Activated CD8-positive, alpha-beta T cell treated with anti-CD3 and anti-CD28 coated beads, Interleukin-2, amount 10 ng/mL, durations not matched to agents 7 days and 5 days (primary cell): ENCODE data around the gene AKAP3. TPM values are rescaled to one million over a fixed set of nuclear protein-coding genes. Genes with fewer than 3 reads are reported as not detected.

ENCODE experiments used
- ATAC-seq: fragments of 150-1000 bp; cut with Tn5 transposase; one replicate; pipeline ENCODE4 v1.10.0; 2021; ENCODE audit warnings: moderate library complexity
- CTCF ChIA-PET: fragments of 350-600 bp; sonication (Branson Sonifier 250); formaldehyde crosslinking; loops from one replicate; lab custom pipeline; 2021; ENCODE audit warnings: antibody characterized with exemption; lab: Charles Lee
- POLR2A ChIA-PET: fragments of 350-600 bp; sonication (Branson Sonifier 250); formaldehyde crosslinking; loops from one replicate; lab custom pipeline; 2021; ENCODE audit warnings: antibody characterized with exemption; lab: Charles Lee
- DNase-seq: peaks from one replicate; pipeline ENCODE4 v3.0.0-alpha.2; 2020
- H3K27ac Mint-ChIP-seq: one replicate; pipeline ENCODE4 v1.8.0; 2021; ENCODE audit warnings: mild to moderate bottlenecking, mixed read lengths
- H3K27me3 Mint-ChIP-seq: one replicate; pipeline ENCODE4 v1.8.0; 2021; ENCODE audit warnings: low read depth, mixed read lengths
- H3K36me3 Mint-ChIP-seq: one replicate; pipeline ENCODE4 v1.8.0; 2021; ENCODE audit warnings: low read depth, mixed read lengths
- H3K4me1 Mint-ChIP-seq: one replicate; pipeline ENCODE4 v1.8.0; 2021; ENCODE audit warnings: low read depth, mixed read lengths
- H3K4me3 Mint-ChIP-seq: one replicate; pipeline ENCODE4 v1.8.0; 2021; ENCODE audit warnings: mild to moderate bottlenecking, mixed read lengths
- H3K9me3 Mint-ChIP-seq: one replicate; pipeline ENCODE4 v1.8.0; 2022; ENCODE audit warnings: mixed read lengths; ENCODE audit not compliant: insufficient read depth
- total RNA-seq, 2 experiments: library from RNA; stranded (reverse); gene quantifications; one replicate each; pipeline ENCODE4 v1.2.3, GENCODE V29; 2021

The AKAP3 gene
- total RNA-seq, 2 experiments from 2014 or later = 2.6 to 2.8 TPM

DNA sequence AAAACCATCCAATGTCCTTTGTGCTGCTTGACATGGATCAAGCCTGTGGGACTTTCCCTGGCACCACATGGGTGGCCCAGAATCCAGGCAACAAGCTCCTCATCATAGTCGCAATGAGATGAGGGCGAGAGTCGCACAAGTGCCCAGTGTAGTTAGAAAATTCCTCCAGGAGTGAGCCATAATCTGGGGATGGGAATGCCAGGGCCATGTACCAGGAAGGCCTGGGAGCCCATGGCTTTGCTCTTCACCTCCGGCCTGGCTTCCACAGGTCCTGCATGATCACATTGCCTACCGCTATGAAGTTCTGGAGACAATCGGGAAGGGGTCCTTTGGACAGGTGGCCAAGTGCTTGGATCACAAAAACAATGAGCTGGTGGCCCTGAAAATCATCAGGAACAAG lies 53.0 kb downstream of the AKAP3 start:
- H3K36me3 Mint-ChIP-seq = no peaks in the 10 kb centered on the region
- ATAC-seq (no peak), DNase-seq (no peak)
- POLR2A ChIA-PET = no interaction called here
- H3K27me3 Mint-ChIP-seq = peaks cover 3% of the 10 kb centered on the region
- CTCF ChIA-PET = interaction anchor here (1.1 kb wide), 1 partner anchor 9 kb away, joined by 6 read pairs; no protein-coding TSS in a partner anchor
- no peaks in the 10 kb centered on the region for H3K9me3 Mint-ChIP-seq
- no peaks in the 10 kb centered on the region for H3K4me1 Mint-ChIP-seq
- H3K27ac Mint-ChIP-seq = no peak overlapping the region
- no peak overlapping the region for H3K4me3 Mint-ChIP-seq

DNA sequence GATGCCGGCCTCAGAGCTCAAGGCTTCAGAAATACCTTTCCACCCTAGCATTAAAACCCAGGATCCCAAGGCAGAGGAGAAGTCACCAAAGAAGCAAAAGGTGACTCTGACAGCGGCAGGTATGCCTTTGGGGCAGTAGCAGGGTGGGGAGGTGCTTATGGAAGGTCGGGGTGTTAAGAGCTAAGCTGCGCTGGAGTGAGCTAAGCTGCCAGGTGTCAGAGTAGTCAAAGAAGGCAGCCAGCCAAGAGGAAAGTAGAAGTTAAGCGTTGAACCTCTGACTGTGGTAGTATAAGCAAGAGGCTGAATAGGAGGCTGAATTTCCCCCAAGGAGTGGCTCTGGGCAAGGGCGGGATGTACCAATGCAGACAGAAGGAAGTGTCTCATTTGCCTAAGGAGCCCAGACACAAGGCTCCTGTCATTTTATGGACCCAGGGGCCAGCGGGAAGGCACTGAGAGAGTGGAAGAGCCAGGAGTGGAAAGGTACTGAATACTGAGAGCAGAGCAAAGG lies 57.6 kb downstream of the AKAP3 start:
- H3K27me3 Mint-ChIP-seq = peaks cover 4% of the 10 kb centered on the region
- no peak for ATAC-seq
- DNase-seq = no peak
- H3K27ac Mint-ChIP-seq = no peak overlapping the region
- H3K4me3 Mint-ChIP-seq = no peak overlapping the region
- CTCF ChIA-PET = interaction anchor here (0.6 to 1.5 kb wide), 2 partner anchors 10 to 127 kb away, joined by 3 to 5 read pairs; no protein-coding TSS in a partner anchor
- H3K9me3 Mint-ChIP-seq = no peaks in the 10 kb centered on the region
- POLR2A ChIA-PET = interaction anchor here (0.6 kb wide), 1 partner anchor 57 kb away, joined by 3 read pairs; the partner anchor contains the start of genes AKAP3 and NDUFA9
- H3K4me1 Mint-ChIP-seq = no peaks in the 10 kb centered on the region
- H3K36me3 Mint-ChIP-seq = no peaks in the 10 kb centered on the region

- H3K27me3 Mint-ChIP-seq = peaks cover 4% of the 10 kb centered on the region
- ATAC-seq (no peak), DNase-seq (no peak)
- H3K4me3 Mint-ChIP-seq = no peak overlapping the region
- ChIA-PET POLR2A (no interaction called here), CTCF (interaction anchor here (1.1 to 1.5 kb wide), 2 partner anchors 12 to 15 kb away, joined by 4 to 5 read pairs; no protein-coding TSS in a partner anchor)
- H3K27ac Mint-ChIP-seq = no peak overlapping the region
- no peaks in the 10 kb centered on the region for H3K4me1 Mint-ChIP-seq
- H3K9me3 Mint-ChIP-seq = no peaks in the 10 kb centered on the region
- H3K36me3 Mint-ChIP-seq = no peaks in the 10 kb centered on the region
Measured at GRCh38 chr12:4589941-4590340, 58.9 kb downstream of the AKAP3 start.

DNA sequence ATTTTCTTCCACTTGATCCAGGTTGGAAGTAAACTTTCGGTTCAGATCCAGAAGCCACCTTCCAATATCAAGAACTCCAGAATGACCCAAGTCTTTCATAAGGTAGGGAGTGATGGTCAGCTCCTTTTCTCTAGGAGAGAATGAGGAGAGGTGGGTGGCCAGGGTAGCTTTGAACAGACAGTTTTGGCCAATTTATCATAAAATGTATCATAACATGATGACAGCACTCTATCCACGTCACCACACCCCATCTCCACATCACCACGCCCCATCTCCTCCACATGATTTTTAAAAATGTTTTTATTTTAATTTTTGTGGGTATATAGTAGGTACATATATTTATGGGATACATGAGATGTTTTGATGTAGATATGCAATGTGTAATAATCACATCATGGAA lies 59.9 kb downstream of the AKAP3 start:
- ChIA-PET CTCF (interaction anchor here (1.2 kb wide), 1 partner anchor 138 kb away, joined by 3 read pairs; no protein-coding TSS in a partner anchor), POLR2A (no interaction called here)
- Mint-ChIP-seq H3K27ac (no peak overlapping the region), H3K27me3 (peaks cover 6% of the 10 kb centered on the region), H3K4me3 (no peak overlapping the region), H3K36me3 (no peaks in the 10 kb centered on the region), H3K4me1 (no peaks in the 10 kb centered on the region), H3K9me3 (no peaks in the 10 kb centered on the region)
- DNase-seq (no peak), ATAC-seq (no peak)

DNA sequence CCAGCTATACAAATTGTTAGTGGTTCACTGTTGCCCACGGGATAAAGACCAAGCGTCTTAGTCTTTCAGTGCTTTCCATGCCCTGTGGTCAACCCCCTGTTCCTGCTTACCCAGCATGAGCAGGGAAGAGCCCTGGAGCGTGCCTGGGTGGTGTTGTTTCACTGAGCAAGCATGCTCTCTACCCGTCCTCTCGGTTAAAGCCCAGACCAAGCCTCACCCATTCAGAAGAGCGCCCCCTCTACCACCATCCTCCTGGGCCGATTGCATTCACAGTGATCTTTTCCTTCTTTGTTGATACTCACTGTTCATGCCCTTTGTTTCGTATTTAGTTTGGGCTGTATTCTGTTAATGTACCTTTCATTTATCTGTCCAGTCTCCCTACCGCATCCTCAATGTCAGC lies 61.7 kb downstream of the AKAP3 start:
- ChIA-PET POLR2A (no interaction called here), CTCF (interaction anchor here (1.0 to 1.5 kb wide), 2 partner anchors 10 to 16 kb away, joined by 3 to 4 read pairs; no protein-coding TSS in a partner anchor)
- H3K9me3 Mint-ChIP-seq = no peaks in the 10 kb centered on the region
- peaks cover 6% of the 10 kb centered on the region for H3K27me3 Mint-ChIP-seq
- H3K36me3 Mint-ChIP-seq = no peaks in the 10 kb centered on the region
- DNase-seq (no peak), ATAC-seq (no peak)
- no peak overlapping the region for H3K27ac Mint-ChIP-seq
- H3K4me3 Mint-ChIP-seq = no peak overlapping the region
- H3K4me1 Mint-ChIP-seq = no peaks in the 10 kb centered on the region

DNA sequence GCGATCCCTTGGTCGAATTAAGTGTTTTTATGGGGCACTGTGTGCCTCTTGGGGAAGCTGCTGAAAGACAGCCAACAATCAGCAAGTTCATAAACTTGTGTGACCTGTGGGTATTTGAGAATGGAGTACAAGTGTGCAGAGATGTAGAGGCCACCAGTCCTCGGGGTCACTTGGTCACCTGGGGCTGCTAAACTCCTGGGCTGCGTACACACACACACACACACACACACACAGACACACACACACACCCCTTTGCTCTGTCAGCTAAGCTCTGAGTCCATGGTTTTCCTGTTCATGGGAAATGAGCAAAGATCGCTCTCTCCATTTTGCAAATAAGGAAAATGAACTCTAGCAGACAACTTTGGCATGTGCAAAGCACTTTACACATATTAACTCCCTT lies 62.4 kb downstream of the AKAP3 start:
- Mint-ChIP-seq H3K36me3 (no peaks in the 10 kb centered on the region), H3K27me3 (peaks cover 6% of the 10 kb centered on the region), H3K4me1 (no peaks in the 10 kb centered on the region), H3K27ac (no peak overlapping the region), H3K9me3 (no peaks in the 10 kb centered on the region), H3K4me3 (no peak overlapping the region)
- ATAC-seq (no peak), DNase-seq (no peak)
- ChIA-PET POLR2A (no interaction called here), CTCF (no interaction called here)

DNA sequence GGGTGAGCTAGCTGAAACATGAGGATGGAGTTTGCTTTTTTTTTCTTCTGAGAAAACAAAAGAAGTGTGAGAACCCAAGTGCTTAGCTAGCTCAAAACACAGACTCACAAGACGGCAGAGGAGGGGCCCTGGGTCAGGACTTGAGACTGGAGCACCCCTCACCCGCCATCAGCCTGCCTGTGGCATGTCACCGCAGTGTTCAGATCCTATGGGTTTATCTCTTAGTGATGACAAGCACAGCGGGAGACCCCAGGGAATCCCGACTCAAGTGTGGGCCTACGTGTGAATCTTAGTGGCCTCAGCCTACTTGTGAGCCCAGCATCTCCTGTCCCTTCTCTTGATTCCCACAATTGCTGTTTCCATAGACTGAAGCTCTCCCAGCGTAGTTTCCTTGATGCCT lies 64.0 kb downstream of the AKAP3 start:
- no peaks in the 10 kb centered on the region for H3K9me3 Mint-ChIP-seq
- H3K4me3 Mint-ChIP-seq = no peak overlapping the region
- no peak for DNase-seq
- no peaks in the 10 kb centered on the region for H3K36me3 Mint-ChIP-seq
- CTCF ChIA-PET = no interaction called here
- ATAC-seq = no peak
- peaks cover 6% of the 10 kb centered on the region for H3K27me3 Mint-ChIP-seq
- no peak overlapping the region for H3K27ac Mint-ChIP-seq
- H3K4me1 Mint-ChIP-seq = no peaks in the 10 kb centered on the region
- POLR2A ChIA-PET = interaction anchor here (0.6 kb wide), 1 partner anchor 1393 kb away, joined by 3 read pairs; no protein-coding TSS in a partner anchor

- ChIA-PET CTCF (no interaction called here), POLR2A (interaction anchor here (0.6 kb wide), 1 partner anchor 1393 kb away, joined by 3 read pairs; no protein-coding TSS in a partner anchor)
- H3K27me3 Mint-ChIP-seq = peaks cover 6% of the 10 kb centered on the region
- no peak for DNase-seq
- H3K36me3 Mint-ChIP-seq = no peaks in the 10 kb centered on the region
- H3K27ac Mint-ChIP-seq = no peak overlapping the region
- no peak for ATAC-seq
- H3K9me3 Mint-ChIP-seq = no peaks in the 10 kb centered on the region
- H3K4me1 Mint-ChIP-seq = no peaks in the 10 kb centered on the region
- no peak overlapping the region for H3K4me3 Mint-ChIP-seq
Measured at GRCh38 chr12:4584281-4584680, 64.6 kb downstream of the AKAP3 start.

- POLR2A ChIA-PET = no interaction called here
- H3K4me1 Mint-ChIP-seq = no peaks in the 10 kb centered on the region
- CTCF ChIA-PET = interaction anchor here (1.2 to 1.5 kb wide), 2 partner anchors 18 to 178 kb away, joined by 3 to 9 read pairs; partner anchors contain the start of gene DYRK4
- H3K27me3 Mint-ChIP-seq = peaks cover 14% of the 10 kb centered on the region
- H3K9me3 Mint-ChIP-seq = no peaks in the 10 kb centered on the region
- no peak for DNase-seq
- no peak overlapping the region for H3K4me3 Mint-ChIP-seq
- H3K36me3 Mint-ChIP-seq = no peaks in the 10 kb centered on the region
- ATAC-seq = no peak
- no peak overlapping the region for H3K27ac Mint-ChIP-seq
Measured at GRCh38 chr12:4580281-4580688, 68.6 kb downstream of the AKAP3 start.

DNA sequence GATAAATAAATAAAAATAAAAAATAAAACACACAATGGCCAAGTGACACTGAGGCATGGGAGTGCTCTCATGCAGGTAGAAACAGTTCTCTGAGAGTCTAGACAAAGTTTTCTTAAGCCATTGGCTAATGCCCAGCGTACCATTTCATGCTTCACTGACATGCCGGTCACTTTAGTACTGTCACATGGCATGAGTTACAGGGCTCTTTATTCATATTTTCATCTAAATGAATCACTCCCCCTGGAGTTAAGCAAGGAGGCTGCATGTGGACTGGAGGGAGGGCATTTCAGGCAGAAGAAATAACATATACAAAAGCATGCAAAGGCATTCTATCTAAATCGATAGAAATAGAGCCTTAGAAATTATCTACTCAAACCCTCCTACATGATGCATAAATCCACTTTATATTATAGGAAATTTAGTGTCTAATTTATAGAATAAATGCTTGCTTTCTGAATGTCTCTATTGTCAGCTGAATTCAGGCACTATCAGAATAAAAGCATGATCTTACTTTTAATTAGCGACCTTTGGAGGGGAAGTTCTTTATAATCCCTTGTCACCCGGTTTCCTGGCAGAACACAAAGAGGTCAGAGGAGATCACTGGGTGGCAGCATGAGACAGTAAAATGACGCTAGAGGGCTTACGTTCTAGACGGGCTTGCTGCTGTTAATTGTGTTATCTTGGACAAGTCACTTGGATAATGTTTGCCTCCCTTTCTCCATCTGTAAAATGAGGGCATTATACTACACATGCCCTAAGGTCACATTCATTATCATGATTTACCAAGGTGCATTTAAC lies 69.3 kb downstream of the AKAP3 start:
- no peaks in the 10 kb centered on the region for H3K36me3 Mint-ChIP-seq
- POLR2A ChIA-PET = no interaction called here

GRCh38 chr12:4572680-4573079 lies 76.2 kb downstream of the AKAP3 start:
- no peaks in the 10 kb centered on the region for H3K36me3 Mint-ChIP-seq
- ChIA-PET POLR2A (no interaction called here), CTCF (no interaction called here)
- no peak overlapping the region for H3K27ac Mint-ChIP-seq
- peaks cover 2% of the 10 kb centered on the region for H3K4me1 Mint-ChIP-seq
- no peak overlapping the region for H3K4me3 Mint-ChIP-seq
- ATAC-seq = no peak
- H3K27me3 Mint-ChIP-seq = peaks cover 8% of the 10 kb centered on the region
- DNase-seq = no peak
- H3K9me3 Mint-ChIP-seq = no peaks in the 10 kb centered on the region

More for the DNA sequence above, 69.3 kb downstream of the AKAP3 start:
- DNase-seq = peak; percentile 27
- CTCF ChIA-PET = interaction anchor here (1.2 to 1.5 kb wide), 2 partner anchors 17 to 179 kb away, joined by 3 to 9 read pairs; partner anchors contain the start of gene DYRK4
- no peaks in the 10 kb centered on the region for H3K9me3 Mint-ChIP-seq
- H3K27ac Mint-ChIP-seq = no peak overlapping the region
- peaks cover 14% of the 10 kb centered on the region for H3K27me3 Mint-ChIP-seq
- ATAC-seq = no peak
- H3K4me1 Mint-ChIP-seq = no peaks in the 10 kb centered on the region
- no peak overlapping the region for H3K4me3 Mint-ChIP-seq

- no peaks in the 10 kb centered on the region for H3K9me3 Mint-ChIP-seq
- CTCF ChIA-PET = no interaction called here
- POLR2A ChIA-PET = no interaction called here
- H3K27ac Mint-ChIP-seq = no peak overlapping the region
- no peak for DNase-seq
- H3K4me1 Mint-ChIP-seq = peaks cover 14% of the 10 kb centered on the region
- ATAC-seq = no peak
- peaks cover 3% of the 10 kb centered on the region for H3K27me3 Mint-ChIP-seq
- H3K4me3 Mint-ChIP-seq = no peak overlapping the region
- peaks cover 5% of the 10 kb centered on the region for H3K36me3 Mint-ChIP-seq
Measured at GRCh38 chr12:4569261-4569660, 79.6 kb downstream of the AKAP3 start.
